ENCODE measurements around the gene CNTNAP2. TPM values are rescaled to one million over a fixed set of nuclear protein-coding genes. Genes with fewer than 3 reads are reported as not detected.

CNTNAP2 gene
- total RNA-seq, 2 experiments from 2014 or later, result not detected

DNA sequence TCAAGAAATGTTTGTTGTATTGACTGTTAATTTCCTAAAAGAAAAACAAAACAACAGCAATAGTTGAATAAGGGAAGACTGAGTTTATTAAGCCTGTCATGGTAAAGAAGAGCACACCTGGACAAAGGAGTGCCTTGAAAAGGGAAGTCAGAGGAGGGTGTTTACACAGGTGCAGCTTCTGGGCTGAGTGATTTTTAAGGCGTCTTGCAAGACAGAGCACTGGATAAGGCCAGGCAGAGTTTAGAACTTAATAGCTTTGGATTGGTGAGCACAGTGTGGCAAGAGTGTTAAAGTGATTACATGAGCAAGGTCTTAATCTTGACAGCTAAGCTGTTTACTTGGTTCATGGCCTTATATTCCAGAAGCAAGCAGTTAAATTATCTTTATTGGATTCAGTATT is 423.2 kb downstream of the CNTNAP2 start:
- Mint-ChIP-seq H3K27me3 (no peaks in the 10 kb centered on the region), H3K27ac (no peak overlapping the region), H3K4me3 (no peak overlapping the region), H3K4me1 (no peaks in the 10 kb centered on the region), H3K9me3 (peaks cover 1% of the 10 kb centered on the region), H3K36me3 (no peaks in the 10 kb centered on the region)
- POLR2A ChIA-PET, result no interaction called here
- DNase-seq (no peak), ATAC-seq (ENCODE audit: low read depth) (no peak)

- no peaks in the 10 kb centered on the region for H3K27me3 Mint-ChIP-seq
- no peak for ATAC-seq (ENCODE audit: low read depth)
- DNase-seq, result no peak
- POLR2A ChIA-PET, result no interaction called here
- peaks cover 1% of the 10 kb centered on the region for H3K9me3 Mint-ChIP-seq
- no peaks in the 10 kb centered on the region for H3K4me1 Mint-ChIP-seq
- no peak overlapping the region for H3K27ac Mint-ChIP-seq
- no peaks in the 10 kb centered on the region for H3K36me3 Mint-ChIP-seq
- H3K4me3 Mint-ChIP-seq, result no peak overlapping the region
Observed at GRCh38 chr7:146542101-146542500, 425.5 kb downstream of the CNTNAP2 start.

- DNase-seq (no peak), ATAC-seq (ENCODE audit: low read depth) (no peak)
- Mint-ChIP-seq H3K4me3 (no peak overlapping the region), H3K36me3 (no peaks in the 10 kb centered on the region), H3K27me3 (no peaks in the 10 kb centered on the region), H3K27ac (no peak overlapping the region), H3K4me1 (no peaks in the 10 kb centered on the region), H3K9me3 (peaks cover 1% of the 10 kb centered on the region)
- POLR2A ChIA-PET, result no interaction called here
Observed at GRCh38 chr7:146544748-146545147, 428.1 kb downstream of the CNTNAP2 start.

DNA sequence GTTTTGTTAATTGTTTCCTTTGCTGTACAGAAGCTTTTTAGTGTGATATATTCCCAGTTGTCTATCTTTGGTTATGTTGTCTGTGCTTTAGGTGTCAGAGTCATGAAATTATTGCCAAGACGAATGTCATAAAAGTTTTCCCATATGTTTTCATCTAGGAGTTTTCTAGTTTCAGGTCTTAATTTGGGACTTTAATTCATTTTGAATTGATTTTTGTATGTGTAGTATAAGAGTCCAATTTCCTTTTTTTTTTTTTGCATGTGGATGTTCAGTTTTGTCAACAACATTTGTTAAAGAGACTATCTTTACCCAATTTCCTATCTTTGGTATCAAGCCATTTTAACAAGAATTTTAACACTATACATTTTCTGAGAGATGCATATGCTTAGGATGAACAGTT is 432.2 kb downstream of the CNTNAP2 start:
- Mint-ChIP-seq H3K4me1 (no peaks in the 10 kb centered on the region), H3K36me3 (no peaks in the 10 kb centered on the region), H3K27ac (no peak overlapping the region), H3K27me3 (no peaks in the 10 kb centered on the region), H3K4me3 (no peak overlapping the region), H3K9me3 (peaks cover 6% of the 10 kb centered on the region)
- no peak for DNase-seq
- POLR2A ChIA-PET, result no interaction called here
- ATAC-seq (ENCODE audit: low read depth), result no peak

GRCh38 chr7:146554556-146554955 is 438.0 kb downstream of the CNTNAP2 start:
- Mint-ChIP-seq H3K4me3 (no peak overlapping the region), H3K27ac (no peak overlapping the region), H3K9me3 (peaks cover 6% of the 10 kb centered on the region), H3K4me1 (no peaks in the 10 kb centered on the region), H3K36me3 (no peaks in the 10 kb centered on the region), H3K27me3 (no peaks in the 10 kb centered on the region)
- POLR2A ChIA-PET, result no interaction called here
- ATAC-seq (ENCODE audit: low read depth), result no peak
- no peak for DNase-seq

DNA sequence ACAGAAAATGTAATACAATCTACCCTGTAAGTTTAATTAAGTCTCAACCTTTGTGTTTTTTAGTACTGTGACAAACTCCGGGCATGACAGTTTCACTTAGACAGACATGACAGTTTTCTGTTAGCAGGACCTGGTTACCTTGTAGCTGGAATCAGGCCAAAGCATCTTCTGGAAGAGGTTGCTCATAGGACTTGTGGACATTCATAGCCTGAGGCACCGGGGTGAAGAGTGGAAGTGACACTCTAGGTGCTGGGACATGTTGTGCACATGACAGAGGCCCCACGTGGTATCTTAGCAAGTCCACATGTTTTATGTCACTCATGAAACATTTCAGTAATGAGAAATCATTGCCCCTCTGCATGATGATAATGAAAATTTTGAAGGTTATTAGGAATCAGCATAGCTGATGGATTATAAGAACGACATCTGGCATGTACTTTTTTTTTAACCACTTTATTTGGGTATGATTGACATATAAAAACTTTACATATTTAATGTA is 441.4 kb downstream of the CNTNAP2 start:
- POLR2A ChIA-PET, result no interaction called here
- Mint-ChIP-seq H3K9me3 (no peaks in the 10 kb centered on the region), H3K36me3 (no peaks in the 10 kb centered on the region), H3K4me3 (no peak overlapping the region), H3K27ac (no peak overlapping the region), H3K4me1 (no peaks in the 10 kb centered on the region), H3K27me3 (no peaks in the 10 kb centered on the region)
- DNase-seq (no peak), ATAC-seq (ENCODE audit: low read depth) (no peak)

DNA sequence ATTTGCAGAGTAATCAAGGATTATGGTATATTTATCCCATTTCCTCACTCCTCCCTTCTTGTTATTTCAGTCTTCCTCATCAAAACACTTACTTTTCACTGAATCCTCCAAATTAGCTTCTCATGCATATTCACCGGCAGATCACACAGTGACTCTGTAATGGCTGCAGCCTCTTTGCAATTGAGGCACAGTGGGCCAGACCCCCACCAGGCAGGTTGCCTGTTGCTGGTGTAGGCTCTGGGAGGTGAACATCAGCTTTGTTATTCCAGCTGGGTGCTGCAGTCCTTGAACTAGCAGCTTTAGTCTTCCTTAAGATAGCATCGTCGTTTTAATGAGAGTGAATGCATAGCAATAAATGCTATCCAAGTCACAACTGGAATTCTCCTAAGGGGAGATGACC is 449.3 kb downstream of the CNTNAP2 start:
- no peak overlapping the region for H3K27ac Mint-ChIP-seq
- no peak for DNase-seq

GRCh38 chr7:146575903-146576302 is 459.3 kb downstream of the CNTNAP2 start:
- Mint-ChIP-seq H3K27ac (no peak overlapping the region), H3K4me1 (no peaks in the 10 kb centered on the region), H3K27me3 (no peaks in the 10 kb centered on the region), H3K9me3 (peaks cover 2% of the 10 kb centered on the region), H3K4me3 (no peak overlapping the region), H3K36me3 (no peaks in the 10 kb centered on the region)
- DNase-seq, result no peak
- no peak for ATAC-seq (ENCODE audit: low read depth)
- POLR2A ChIA-PET, result no interaction called here

More for the DNA sequence above, 449.3 kb downstream of the CNTNAP2 start:
- no peaks in the 10 kb centered on the region for H3K36me3 Mint-ChIP-seq
- ATAC-seq (ENCODE audit: low read depth), result no peak
- no peaks in the 10 kb centered on the region for H3K9me3 Mint-ChIP-seq
- H3K27me3 Mint-ChIP-seq, result no peaks in the 10 kb centered on the region
- no peak overlapping the region for H3K4me3 Mint-ChIP-seq
- POLR2A ChIA-PET, result no interaction called here
- H3K4me1 Mint-ChIP-seq, result no peaks in the 10 kb centered on the region

GRCh38 chr7:146591976-146592375 is 475.4 kb downstream of the CNTNAP2 start:
- H3K36me3 Mint-ChIP-seq, result no peaks in the 10 kb centered on the region
- ATAC-seq (ENCODE audit: low read depth) (no peak), DNase-seq (no peak)
- H3K9me3 Mint-ChIP-seq, result peaks cover 1% of the 10 kb centered on the region
- H3K4me1 Mint-ChIP-seq, result no peaks in the 10 kb centered on the region
- POLR2A ChIA-PET, result no interaction called here
- H3K4me3 Mint-ChIP-seq, result no peak overlapping the region
- no peak overlapping the region for H3K27ac Mint-ChIP-seq
- H3K27me3 Mint-ChIP-seq, result no peaks in the 10 kb centered on the region

GRCh38 chr7:146606628-146607027 is 490.0 kb downstream of the CNTNAP2 start:
- Mint-ChIP-seq H3K27me3 (no peaks in the 10 kb centered on the region), H3K36me3 (no peaks in the 10 kb centered on the region), H3K4me3 (no peak overlapping the region), H3K27ac (no peak overlapping the region), H3K9me3 (peaks cover 3% of the 10 kb centered on the region), H3K4me1 (no peaks in the 10 kb centered on the region)
- no peak for DNase-seq
- POLR2A ChIA-PET, result no interaction called here
- no peak for ATAC-seq (ENCODE audit: low read depth)

DNA sequence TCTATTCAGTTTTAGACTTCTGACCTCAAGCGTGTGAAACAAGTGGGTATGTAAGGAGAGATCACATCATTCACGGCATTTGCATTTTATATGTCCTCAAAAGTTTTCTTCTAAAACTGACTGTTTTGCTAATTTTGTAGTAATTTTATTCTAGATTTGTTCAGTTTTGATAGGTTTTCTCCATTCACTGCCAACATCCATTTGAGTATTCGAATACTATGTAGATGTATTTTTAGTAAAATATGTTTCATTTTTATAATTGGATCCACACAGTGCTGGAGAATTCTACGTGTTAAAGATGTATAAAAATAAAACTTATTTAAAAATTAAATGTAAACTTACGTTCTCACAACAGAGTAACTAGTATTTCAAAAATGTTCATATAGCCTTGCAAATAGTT is 503.0 kb downstream of the CNTNAP2 start:
- POLR2A ChIA-PET, result no interaction called here
- H3K4me3 Mint-ChIP-seq, result no peak overlapping the region
- H3K4me1 Mint-ChIP-seq, result no peaks in the 10 kb centered on the region
- no peak overlapping the region for H3K27ac Mint-ChIP-seq
- no peaks in the 10 kb centered on the region for H3K27me3 Mint-ChIP-seq
- no peak for DNase-seq
- ATAC-seq (ENCODE audit: low read depth), result no peak
- no peaks in the 10 kb centered on the region for H3K36me3 Mint-ChIP-seq
- peaks cover 8% of the 10 kb centered on the region for H3K9me3 Mint-ChIP-seq

- no peaks in the 10 kb centered on the region for H3K36me3 Mint-ChIP-seq
- no peak for DNase-seq
- POLR2A ChIA-PET, result no interaction called here
Observed at GRCh38 chr7:146626912-146627311, 510.3 kb downstream of the CNTNAP2 start.

GRCh38 chr7:146635205-146636032 is 518.8 kb downstream of the CNTNAP2 start:
- POLR2A ChIA-PET, result no interaction called here
- DNase-seq, result no peak
- H3K27ac Mint-ChIP-seq, result no peak overlapping the region
- peaks cover 3% of the 10 kb centered on the region for H3K9me3 Mint-ChIP-seq
- H3K4me3 Mint-ChIP-seq, result no peak overlapping the region
- H3K36me3 Mint-ChIP-seq, result no peaks in the 10 kb centered on the region
- ATAC-seq (ENCODE audit: low read depth), result no peak
- no peaks in the 10 kb centered on the region for H3K27me3 Mint-ChIP-seq
- no peaks in the 10 kb centered on the region for H3K4me1 Mint-ChIP-seq

More at GRCh38 chr7:146626912-146627311, 510.3 kb downstream of the CNTNAP2 start:
- Mint-ChIP-seq H3K27me3 (no peaks in the 10 kb centered on the region), H3K4me1 (no peaks in the 10 kb centered on the region), H3K27ac (no peak overlapping the region), H3K9me3 (peaks cover 8% of the 10 kb centered on the region), H3K4me3 (no peak overlapping the region)
- ATAC-seq (ENCODE audit: low read depth), result no peak

- no peaks in the 10 kb centered on the region for H3K9me3 Mint-ChIP-seq
- DNase-seq, result no peak
- POLR2A ChIA-PET, result no interaction called here
- H3K4me1 Mint-ChIP-seq, result no peaks in the 10 kb centered on the region
- no peaks in the 10 kb centered on the region for H3K27me3 Mint-ChIP-seq
- ATAC-seq (ENCODE audit: low read depth), result no peak
- no peaks in the 10 kb centered on the region for H3K36me3 Mint-ChIP-seq
- no peak overlapping the region for H3K4me3 Mint-ChIP-seq
- no peak overlapping the region for H3K27ac Mint-ChIP-seq
Observed at GRCh38 chr7:146636033-146636356, 519.4 kb downstream of the CNTNAP2 start.
